GM19035 (cell line): ENCODE measurements around the gene SCN4A.

Experiments
- ATAC-seq: cut with Tn5 transposase; IDR thresholded peaks from one replicate; pipeline ENCODE4 v1.9.1; 2021; ENCODE audit not compliant: unreplicated experiment

The SCN4A gene

GRCh38 chr17:63960006-63960405 lies 12.7 kb downstream of the SCN4A start:
- no peak for ATAC-seq

DNA sequence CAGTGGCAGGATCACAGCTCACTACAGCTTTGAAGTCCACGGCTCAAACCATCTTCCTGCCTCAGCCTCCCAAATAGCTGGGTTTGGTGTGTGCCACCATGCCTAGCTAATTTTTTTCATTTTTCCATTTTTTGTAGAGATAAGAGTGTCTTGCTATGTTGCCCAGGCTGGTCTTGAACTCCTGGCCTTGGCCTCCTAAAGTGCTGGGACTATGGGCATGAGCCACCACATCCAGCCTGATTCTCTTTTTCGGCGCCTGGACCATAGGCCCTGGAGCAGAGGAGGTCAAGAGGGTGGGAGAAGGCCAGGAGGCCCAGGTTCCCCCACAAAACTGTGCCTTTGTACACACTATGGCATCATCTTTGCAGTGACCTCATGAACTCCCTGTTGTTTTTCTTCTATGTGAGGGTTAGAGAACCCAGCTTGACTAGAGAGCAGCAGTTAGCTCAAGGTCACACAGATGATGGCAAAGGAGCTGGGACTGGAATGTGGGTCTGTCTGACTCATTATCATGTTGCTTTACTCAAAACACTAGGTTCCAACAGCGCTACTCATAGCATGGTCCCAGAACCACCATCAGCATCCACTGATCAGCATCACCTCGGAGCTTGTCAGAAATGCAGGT lies 16.3 kb downstream of the SCN4A start:
- ATAC-seq: no peak

DNA sequence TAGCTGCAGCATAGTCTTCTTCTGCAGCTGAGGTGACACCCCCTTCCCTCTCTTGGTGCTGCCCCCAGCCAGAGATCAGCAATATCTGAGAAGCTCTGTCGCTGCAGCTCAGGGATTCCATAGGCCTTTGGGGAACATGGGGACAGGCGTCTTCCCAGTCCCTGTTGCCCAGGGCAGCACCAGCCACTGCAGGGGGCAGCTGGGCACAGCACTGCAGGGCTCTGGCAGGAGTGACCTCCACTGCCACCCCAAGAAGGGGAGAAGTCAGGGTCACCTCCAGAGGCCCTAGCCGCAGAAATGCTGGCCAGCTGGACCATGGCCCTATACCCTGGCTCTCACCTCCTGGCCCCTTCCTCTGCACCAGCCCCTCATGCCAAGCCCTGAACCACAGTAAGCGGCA lies 16.9 kb downstream of the SCN4A start:
- no peak for ATAC-seq

- ATAC-seq: no peak
Measured at GRCh38 chr17:63955232-63955631, 17.5 kb downstream of the SCN4A start.

GRCh38 chr17:63954402-63955063 lies 18.2 kb downstream of the SCN4A start:
- no peak for ATAC-seq

GRCh38 chr17:63950940-63951907 lies 21.5 kb downstream of the SCN4A start:
- ATAC-seq: no peak

GRCh38 chr17:63949576-63950250 lies 23.0 kb downstream of the SCN4A start:
- no peak for ATAC-seq

- ATAC-seq: no peak
Measured at GRCh38 chr17:63948521-63948920, 24.2 kb downstream of the SCN4A start.

DNA sequence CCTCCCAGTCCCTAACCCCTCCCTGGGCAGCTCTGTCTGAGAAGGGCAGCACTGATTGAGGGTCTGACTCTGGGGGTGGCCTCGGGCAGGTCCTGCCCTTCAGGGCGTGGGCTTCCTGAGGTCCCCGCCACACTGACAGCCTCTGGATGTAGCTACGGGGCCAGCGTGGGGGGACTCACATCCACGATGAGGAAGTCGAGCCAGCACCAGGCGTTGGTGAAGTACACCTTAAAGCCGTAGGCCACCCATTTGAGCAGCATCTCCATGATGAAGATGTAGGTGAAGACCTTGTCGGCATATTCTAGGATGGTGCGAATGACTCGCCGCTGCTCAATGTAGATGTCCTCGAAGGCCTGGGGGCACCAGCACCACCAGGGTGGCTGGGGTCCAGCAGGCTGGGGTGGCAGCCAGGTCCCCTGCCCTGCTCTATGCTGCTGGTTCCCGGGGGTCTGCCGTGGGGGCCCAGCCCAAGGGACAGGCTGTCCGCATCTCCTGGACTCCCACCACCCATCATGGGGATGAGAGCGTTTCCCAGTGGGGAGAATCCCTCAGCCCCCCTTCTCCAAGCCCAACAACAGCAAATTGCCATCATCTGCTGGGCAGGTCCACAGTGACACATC lies 24.9 kb downstream of the SCN4A start:
- no peak for ATAC-seq

GRCh38 chr17:63946440-63947363 lies 26.0 kb downstream of the SCN4A start:
- ATAC-seq: peak; percentile 62

- ATAC-seq: peak; percentile 34
Measured at GRCh38 chr17:63945784-63946439, 26.8 kb downstream of the SCN4A start.

- ATAC-seq: no peak
Measured at GRCh38 chr17:63944736-63945499, 27.8 kb downstream of the SCN4A start.

DNA sequence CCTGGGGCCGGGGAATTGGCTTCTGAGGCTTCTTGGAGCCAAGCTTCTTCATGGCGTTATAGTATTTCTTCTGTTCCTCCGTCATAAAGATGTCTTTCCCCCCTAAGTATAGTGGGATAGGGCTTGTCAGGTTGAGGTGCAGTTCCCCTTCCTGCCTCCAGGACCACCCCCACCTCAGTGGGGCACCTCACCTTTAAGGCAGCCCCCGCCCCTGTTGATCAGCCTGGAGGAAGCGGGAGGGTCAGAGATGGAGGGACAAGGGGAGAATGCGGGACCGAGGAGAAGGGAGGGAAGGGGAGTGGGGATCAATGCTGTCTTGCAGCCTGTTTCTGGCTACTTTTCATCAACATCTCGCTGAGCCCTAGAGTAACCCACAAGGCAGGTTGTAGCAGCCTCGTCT lies 29.0 kb downstream of the SCN4A start:
- no peak for ATAC-seq

- ATAC-seq: no peak
Measured at GRCh38 chr17:63942309-63942985, 30.3 kb downstream of the SCN4A start.

- no peak for ATAC-seq
Measured at GRCh38 chr17:63941751-63942150, 31.0 kb downstream of the SCN4A start.

DNA sequence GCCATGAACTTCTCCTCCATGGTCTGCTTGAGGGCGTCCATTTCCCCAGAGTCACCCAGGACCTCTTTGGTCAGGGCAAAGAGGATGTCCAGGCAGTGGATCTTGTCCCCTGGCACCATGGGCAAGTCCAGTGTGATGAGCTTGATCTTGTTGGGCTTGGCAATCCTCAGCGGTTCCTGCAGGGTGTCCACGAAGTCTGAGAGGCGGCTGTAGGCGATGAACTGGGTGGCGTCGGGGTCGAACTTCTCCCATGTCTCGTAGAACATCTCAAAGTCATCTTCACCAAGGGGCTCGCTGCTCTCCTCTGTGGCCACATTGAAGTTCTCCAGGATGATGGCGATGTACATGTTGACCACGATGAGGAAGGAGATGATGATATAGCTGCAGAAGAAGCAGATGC lies 31.6 kb downstream of the SCN4A start:
- ATAC-seq: no peak

DNA sequence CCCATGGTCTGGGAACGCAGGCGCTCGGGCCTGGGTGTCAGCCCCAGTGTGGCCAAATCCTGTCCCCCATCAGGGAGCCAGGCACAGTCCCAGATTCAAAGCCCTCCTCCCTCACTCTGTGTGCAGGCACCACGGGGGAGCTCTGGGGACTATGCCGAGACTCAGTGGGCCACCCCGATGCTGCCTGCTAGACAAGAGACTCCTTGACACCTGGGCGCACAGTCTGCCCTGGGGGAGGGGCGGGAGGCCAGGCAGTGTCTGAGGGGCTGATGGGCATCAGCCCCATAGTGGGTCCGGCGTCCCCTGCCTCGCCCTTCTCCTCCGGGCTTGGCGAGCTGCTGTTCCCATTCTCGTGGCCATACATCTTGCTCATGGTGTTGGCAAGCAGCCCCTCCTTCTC lies 32.1 kb downstream of the SCN4A start:
- ATAC-seq: no peak

- ATAC-seq: no peak
Measured at GRCh38 chr17:63939884-63940283, 32.8 kb downstream of the SCN4A start.
